ENCODE measurements around the gene TSKS. TPM values are rescaled to one million over a fixed set of nuclear protein-coding genes. Genes with fewer than 3 reads are reported as not detected.

TSKS gene
- total RNA-seq, 4 donors from 2014 or later, result 0.49 to 4.0 TPM; not detected in 2

GRCh38 chr19:49690079-49690655, 72.9 kb downstream of the TSKS start:
- DNase-seq (ENCODE audit: low spot score in 2 of 2), result no peak
- TF ChIP-seq POLR2A (IDR thresholded peaks at IDR 0.05) (no peak), CTCF (IDR thresholded peaks at IDR 0.05) (no peak)
- peak overlapping the region; percentile 34 for H3K4me3 ChIP-seq (ENCODE audit: low read depth, poor library complexity, severe bottlenecking)
- WGBS, 2 donors, result 12 to 18% methylated on average over 34 to 39 of the region's 39 CpGs
- intact Hi-C loops (cut with DNase I; ENCODE audit: low total_unique reads), result no loop called here

Small RNA genes lying within 50 kb of the gene (microRNA-seq; reads per million reads assigned to microRNA genes)
- gene MIR6799 (ENCODE audit: borderline number of aligned reads in 1 of 2, borderline replicate concordance in 2 of 2), result 0 reads per million in 2 donors

Other genes with a start within 250 kb of the TSKS start
- gene RCN3, start 235.3 kb downstream of the TSKS start, total RNA-seq, result 10 to 100 TPM in 2 of 4 donors, 1 to 10 TPM in 2; 8.8 to 15.3 (median 10.9) TPM
- gene NOSIP, start 182.8 kb downstream of the TSKS start, total RNA-seq, result 10 to 100 TPM; 62.0 to 84.8 (median 66.8) TPM
- 10 to 100 TPM; 13.9 to 31.2 (median 18.6) TPM for gene PRRG2, start 182.0 kb downstream of the TSKS start, total RNA-seq
- 10 to 100 TPM; 19.6 to 53.1 (median 24.5) TPM for gene PRR12, start 172.1 kb downstream of the TSKS start, total RNA-seq
- gene RRAS, start 123.2 kb downstream of the TSKS start, total RNA-seq, result 10 to 100 TPM; 14.0 to 20.2 (median 18.8) TPM
- gene SCAF1, start 121.1 kb downstream of the TSKS start, total RNA-seq, result 10 to 100 TPM; 28.6 to 54.3 (median 33.7) TPM
- 100 to 1,000 TPM in 1 of 4 donors, 10 to 100 TPM in 3; 38.7 to 102 (median 74.9) TPM for gene IRF3, start 97.4 kb downstream of the TSKS start, total RNA-seq
- gene BCL2L12, start 97.4 kb downstream of the TSKS start, total RNA-seq, result 1 to 10 TPM; 6.1 to 9.2 (median 6.6) TPM
- gene PRMT1, start 86.0 kb downstream of the TSKS start, total RNA-seq, result 100 to 1,000 TPM; 102 to 117 (median 108) TPM
- gene ADM5, start 73.7 kb downstream of the TSKS start, total RNA-seq, result 1 to 10 TPM in 3 of 4 donors, under 1 TPM in 1; 0.49 to 3.7 (median 3.5) TPM
- gene CPT1C, start 72.2 kb downstream of the TSKS start, total RNA-seq, result 1 to 10 TPM in 3 of 4 donors, under 1 TPM in 1; 0.97 to 3.3 (median 1.8) TPM
- gene AP2A1, start 3.7 kb upstream of the TSKS start, total RNA-seq, result 100 to 1,000 TPM; 112 to 123 (median 116) TPM
- gene FUZ, start 50.0 kb upstream of the TSKS start, total RNA-seq, result 10 to 100 TPM in 3 of 4 donors, 1 to 10 TPM in 1; 9.1 to 21.5 (median 15.6) TPM
- gene MED25, start 55.0 kb upstream of the TSKS start, total RNA-seq, result 10 to 100 TPM; 28.9 to 43.7 (median 30.8) TPM
- 100 to 1,000 TPM in 2 of 4 donors, 10 to 100 TPM in 2; 62.4 to 122 (median 92.5) TPM for gene PTOV1, start 87.9 kb upstream of the TSKS start, total RNA-seq
- gene PNKP, start 104.3 kb upstream of the TSKS start, total RNA-seq, result 10 to 100 TPM; 29.3 to 49.7 (median 35.1) TPM
- 10 to 100 TPM; 15.3 to 28.9 (median 23.8) TPM for gene AKT1S1, start 114.0 kb upstream of the TSKS start, total RNA-seq
- gene TBC1D17, start 114.4 kb upstream of the TSKS start, total RNA-seq, result 10 to 100 TPM; 56.4 to 93.4 (median 59.8) TPM
- gene IL4I1, start 133.6 kb upstream of the TSKS start, total RNA-seq, result under 1 TPM in 1 of 4 donors, not detected in 3; 0.42 TPM
- 1 to 10 TPM; 5.0 to 10.0 (median 6.8) TPM for gene ATF5, start 165.9 kb upstream of the TSKS start, total RNA-seq
- 10 to 100 TPM; 36.4 to 45.5 (median 41.1) TPM for gene NUP62, start 166.2 kb upstream of the TSKS start, total RNA-seq
- gene SIGLEC11, start 197.9 kb upstream of the TSKS start, total RNA-seq, result under 1 TPM in 2 of 4 donors, not detected in 2; 0.13 to 0.63 TPM